T47D (cell line): ENCODE measurements around the gene PNPO.

Experiments
- DNase-seq, 2 experiments: peaks; one replicate each; pipeline versions ENCODE4 v3.0.0 to v3.0.0-alpha.2; 2011 to 2012; ENCODE audit warnings: low read depth in 1 of 2, low spot score in 1 of 2
- JUND ChIP-seq: IDR thresholded peaks from 2 replicates; pipeline ENCODE4 v1.6.1; 2012; ENCODE audit warnings: low read depth
- in situ Hi-C: cut with HindIII; loops from 2 replicates; pipeline ENCODE4 v1.10.0; 2016; ENCODE audit warnings: low sequenced_read_pairs, low pct_unique_long_range_greater_than_20kb

Gene PNPO

DNA sequence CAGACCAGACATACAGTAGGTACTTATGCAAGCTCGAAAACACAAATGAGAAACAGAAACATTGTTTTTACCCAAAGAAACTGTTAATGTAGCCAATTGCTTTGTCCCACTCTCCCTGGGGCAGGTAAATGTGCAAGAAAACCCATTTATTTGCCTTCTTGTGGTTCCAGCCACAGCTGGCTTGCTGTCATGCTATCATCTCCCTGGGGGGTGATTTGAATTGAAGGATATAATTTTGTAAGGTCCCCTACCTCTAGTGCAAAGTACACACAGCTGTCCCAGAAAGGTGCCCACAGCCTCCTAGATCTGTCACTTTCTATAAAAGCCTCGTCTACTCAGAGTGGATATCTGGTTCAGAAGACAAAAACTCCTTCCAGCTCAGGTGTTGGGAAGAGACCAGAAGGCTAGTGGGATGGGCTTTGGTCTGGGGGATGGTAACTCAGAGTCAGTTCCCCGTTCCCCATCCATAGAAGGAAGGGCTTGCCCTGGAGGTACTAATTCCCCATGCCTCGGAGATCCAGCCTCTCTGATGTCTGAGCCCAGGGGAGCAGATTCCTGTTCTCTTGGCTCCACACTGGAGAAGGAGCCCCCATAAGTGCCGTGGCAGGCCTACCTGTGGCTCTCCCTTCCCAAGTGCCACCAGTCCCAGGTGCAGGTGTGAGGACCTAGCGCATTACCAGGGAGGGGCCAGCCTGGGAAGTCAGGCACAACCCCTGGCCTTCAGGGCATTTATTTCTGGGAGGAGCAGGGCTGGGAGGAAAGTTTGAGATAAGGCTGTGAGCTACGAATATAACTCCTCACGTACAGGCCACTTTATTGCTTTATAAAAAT lies 18.7 kb downstream of the PNPO start:
- in situ Hi-C loops, result no loop called here
- no peak for DNase-seq

DNA sequence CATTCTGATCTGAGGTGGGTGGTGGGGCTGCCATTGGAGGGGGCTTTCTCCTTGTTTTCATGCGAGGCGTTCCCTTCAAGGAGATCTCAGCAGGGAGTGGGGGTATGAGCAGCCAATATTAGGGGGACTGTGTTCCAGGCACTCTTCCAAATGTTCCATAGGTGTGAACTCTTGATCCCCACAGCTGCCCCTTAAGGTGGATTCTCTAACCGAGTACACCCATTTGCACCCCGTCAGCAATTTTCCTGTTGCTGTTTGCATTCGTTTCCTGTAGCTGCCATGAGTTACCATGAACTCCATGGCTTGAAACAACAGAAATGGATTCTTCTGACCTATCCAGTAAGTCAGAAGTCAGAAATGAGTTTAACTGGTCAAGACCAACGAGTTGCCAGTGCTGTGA lies 20.0 kb downstream of the PNPO start:
- DNase-seq, result no peak
- in situ Hi-C loops, result no loop called here
- no peak for TF ChIP-seq JUND

More for the DNA sequence above, 18.7 kb downstream of the PNPO start:
- no peak for TF ChIP-seq JUND

DNA sequence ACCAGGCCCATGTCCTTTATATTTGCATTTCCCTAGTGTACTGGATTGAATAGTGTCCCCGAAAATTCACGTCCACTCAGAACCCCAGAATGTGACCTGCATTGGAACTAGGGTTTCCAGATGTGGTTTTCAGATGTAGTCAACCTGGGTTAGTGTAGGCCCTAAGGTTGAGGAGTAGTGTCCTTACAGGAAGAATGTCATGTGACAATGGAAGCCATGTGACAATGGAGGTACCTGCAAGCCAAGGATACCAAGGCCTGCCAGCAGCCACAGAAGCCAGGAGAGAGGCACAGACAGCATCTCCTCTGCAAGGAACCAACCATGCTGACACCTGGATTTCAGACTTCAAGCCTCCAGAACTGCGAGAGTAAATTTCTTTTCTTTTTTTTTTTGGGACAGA lies 21.5 kb downstream of the PNPO start:
- no peak for TF ChIP-seq JUND
- no peak for DNase-seq
- in situ Hi-C loops, result no loop called here

DNA sequence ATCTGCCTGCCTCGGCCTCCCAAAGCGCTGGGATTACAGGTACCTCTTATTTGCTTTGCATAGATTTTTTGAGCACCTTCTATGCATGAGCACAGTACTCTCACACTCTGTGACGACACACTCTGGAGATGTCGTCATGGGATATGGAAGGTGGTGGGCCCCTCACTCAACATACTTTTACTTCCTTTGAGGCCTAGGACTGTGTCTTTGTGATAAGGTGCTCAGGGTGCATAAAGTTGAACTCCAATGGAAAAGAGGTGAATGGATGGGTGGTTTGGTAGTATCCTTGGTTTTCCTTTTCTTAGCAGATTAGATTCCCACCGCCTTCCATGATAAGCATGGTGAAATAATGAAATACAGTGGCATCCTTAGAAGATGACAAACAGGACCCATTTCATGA lies 23.5 kb downstream of the PNPO start:
- in situ Hi-C loops, result no loop called here
- no peak for DNase-seq
- no peak for TF ChIP-seq JUND

DNA sequence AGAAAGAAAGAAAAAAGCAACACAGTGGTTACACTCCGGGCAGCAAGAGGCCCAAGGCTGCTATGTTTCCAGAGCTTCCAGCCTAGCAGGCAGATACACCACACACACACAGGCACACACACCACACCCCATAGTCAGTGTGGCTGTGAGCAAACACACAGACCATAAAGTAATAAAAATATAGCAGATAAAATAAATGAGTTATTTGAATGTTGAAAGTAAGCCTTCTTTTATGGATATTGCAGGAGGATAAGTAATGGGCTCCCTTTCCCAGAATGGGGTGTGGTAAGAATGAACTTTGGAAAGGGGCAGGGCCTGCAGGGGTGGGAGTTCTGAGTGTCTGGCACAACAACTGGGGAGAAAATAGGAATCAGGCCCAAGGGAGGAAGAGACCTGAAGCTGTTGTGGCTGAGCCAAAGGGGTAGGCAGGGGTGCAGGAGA lies 24.7 kb downstream of the PNPO start:
- TF ChIP-seq JUND, result no peak
- no peak for DNase-seq
- in situ Hi-C loops, result no loop called here

DNA sequence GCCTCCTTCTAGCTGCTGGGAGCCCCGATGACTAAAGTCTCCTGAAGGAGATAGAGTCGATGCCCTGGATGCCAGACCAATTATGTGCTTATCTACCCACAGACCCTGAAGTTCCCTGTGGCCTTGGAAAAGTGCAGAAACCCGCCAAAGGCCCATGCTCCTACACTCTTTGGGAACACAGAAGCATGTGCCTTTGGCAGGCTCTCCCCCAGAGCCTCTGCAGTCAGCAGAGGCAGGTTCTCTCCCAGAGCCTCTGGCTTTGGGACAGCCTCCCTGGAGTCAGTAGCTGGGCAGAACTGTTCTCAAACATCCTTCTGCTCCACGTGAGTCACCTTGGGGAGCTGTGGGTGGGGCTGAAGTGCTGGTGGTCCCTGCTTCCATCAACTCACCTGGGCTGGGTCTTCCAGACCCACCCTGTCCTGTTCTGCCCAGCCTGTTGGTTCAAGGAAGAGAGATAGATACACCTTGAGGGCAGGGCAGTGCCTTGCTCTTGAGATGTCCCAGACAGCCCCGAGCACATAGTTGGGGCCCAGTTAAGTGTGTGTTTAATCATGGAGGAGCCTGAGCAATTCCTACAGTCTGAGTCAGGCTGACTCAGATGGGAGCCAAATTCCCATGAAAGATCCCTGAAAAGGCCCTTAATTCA lies 26.4 kb downstream of the PNPO start:
- in situ Hi-C loops, result no loop called here
- no peak for TF ChIP-seq JUND
- no peak for DNase-seq

DNA sequence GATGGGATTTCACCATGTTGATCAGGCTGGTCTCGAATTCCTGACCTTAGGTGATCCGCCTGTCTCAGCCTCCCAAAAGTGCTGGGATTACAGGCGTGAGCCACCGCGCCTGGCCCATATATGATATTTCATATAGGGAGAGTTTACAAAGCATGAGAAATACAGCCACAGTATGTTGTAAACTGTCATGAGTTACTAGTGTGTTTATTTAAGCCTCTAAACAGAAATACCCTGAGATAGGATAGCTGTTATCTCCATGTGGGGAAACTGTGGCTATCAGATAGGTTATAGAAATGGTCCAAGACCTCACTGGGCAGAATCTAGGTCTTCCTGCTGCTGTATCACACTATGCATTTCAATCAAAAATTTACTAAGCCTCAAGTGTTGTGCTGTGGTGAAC lies 27.5 kb downstream of the PNPO start:
- in situ Hi-C loops, result no loop called here
- no peak for TF ChIP-seq JUND
- no peak for DNase-seq

DNA sequence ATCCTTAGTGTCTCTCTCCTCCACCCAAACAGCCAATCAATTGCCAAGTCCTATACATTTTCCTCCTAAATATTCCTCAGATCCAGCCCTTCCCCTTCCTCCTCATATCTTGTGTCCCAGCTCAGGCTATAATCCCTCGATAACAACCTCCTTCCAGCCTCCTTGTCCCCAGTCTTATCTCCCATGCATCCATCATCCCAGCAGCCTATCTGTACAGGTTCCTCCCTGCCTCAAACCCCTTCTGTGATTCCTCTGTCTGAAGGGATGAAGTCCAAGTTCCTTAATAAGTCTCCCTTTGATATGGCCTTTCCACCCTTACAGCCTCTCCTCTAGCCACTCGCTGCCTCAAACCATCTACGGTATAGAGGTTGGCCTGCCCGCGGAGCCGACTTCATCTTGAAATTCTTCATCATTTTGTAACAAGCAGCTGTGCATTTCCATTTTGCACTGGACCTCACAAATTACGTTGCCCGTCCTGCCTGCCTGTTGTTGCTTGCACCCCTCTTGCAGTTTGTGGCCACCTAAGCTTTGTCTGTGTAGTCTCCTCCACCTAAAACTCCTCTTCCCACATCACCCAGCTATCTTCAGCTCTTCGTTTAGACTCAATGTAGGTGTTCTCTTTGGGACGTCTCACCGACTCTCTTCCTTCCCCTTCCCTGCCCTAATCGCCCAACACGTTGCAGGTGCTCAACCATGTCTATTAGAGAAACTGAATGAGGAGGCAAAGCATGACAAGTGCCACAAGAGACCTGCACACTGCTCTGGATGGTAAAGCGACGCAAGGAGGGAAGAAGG lies 28.8 kb downstream of the PNPO start:
- in situ Hi-C loops, result no loop called here
- TF ChIP-seq JUND, result no peak
- DNase-seq, result no peak

DNA sequence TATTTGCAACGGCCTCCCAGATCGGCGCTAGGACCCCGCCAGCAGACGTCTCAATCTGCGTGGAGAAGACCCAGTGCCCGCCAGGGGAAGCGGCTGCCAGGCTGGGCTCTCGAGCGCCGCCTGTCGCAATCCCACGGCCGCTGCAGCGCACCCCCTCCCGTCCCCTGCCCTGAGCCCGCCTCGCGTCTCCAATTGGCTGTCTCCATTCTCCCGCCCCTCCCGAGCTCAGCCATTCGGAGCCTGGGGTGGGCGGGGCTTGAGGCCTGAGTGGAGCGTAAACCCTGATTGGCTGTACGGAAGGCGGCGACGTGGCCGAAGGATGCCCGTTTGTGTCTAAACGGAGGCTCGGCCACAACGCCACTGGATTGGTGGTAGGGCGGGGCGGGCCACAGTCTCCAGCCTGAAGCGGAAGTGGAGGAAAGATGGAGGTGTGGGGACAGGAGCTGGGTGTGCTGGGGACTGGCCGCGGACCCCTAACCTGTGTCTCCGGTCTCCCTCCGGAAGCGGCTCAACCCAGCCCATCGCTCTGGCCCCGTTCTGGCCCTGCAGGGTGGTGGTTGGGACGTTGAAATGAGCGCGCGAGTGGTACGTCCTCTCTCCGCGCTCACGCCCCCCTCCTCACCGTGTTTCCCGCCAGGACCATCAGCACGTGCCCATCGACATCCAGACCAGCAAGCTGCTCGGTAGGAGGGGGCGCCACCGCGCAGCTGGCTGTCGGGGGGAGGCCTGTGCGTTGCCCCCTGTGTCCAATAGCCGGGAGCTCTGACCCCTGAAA lies 29.5 kb downstream of the PNPO start, which contains the start of gene CDK5RAP3:
TSS of gene CDK5RAP3 (plus strand) at position 389 of the 775 bp plus-strand sequence. CDS start at position 423, 34 bp downstream.
- peak; percentile 95 to 100 for DNase-seq
- in situ Hi-C loops, result no loop called here
- TF ChIP-seq JUND, result no peak

DNA sequence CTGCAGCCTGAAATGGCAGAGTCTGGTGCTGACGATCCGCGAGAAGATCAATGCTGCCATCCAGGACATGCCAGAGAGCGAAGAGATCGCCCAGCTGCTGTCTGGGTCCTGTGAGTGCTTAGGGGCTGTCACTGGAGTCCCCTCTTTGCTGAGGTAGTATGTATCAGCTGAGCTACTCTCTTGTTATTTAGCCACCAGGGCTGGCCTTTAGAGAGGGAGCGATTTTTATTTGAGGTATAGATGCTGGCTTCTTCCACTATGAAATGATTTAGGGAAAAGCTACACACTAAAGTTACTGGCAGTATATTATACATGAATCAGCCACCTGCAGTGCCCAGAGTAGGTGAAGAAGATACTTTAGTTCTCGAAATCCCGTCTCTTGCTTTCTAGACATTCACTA lies 32.2 kb downstream of the PNPO start:
- TF ChIP-seq JUND, result no peak
- in situ Hi-C loops, result no loop called here

DNA sequence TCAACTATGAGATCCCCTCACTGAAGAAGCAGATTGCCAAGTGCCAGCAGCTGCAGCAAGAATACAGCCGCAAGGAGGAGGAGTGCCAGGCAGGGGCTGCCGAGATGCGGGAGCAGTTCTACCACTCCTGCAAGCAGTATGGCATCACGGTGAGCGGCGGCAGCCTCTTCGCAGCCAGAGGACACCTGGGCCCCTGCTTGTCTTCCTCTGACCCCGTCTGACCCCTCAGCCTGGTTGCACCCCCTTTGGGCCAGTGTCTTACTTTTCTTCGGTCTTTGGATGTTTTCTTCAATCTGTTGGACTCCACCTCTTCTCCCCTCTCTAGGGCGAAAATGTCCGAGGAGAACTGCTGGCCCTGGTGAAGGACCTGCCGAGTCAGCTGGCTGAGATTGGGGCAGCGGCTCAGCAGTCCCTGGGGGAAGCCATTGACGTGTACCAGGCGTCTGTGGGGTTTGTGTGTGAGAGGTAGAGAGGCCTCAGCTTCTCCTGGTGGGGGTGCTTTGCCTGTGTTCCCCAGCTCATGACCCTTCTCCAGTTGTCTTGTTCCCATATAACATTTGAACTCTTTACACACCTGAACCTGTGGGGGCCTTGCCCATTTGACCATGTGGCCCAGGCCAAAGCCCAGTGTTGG lies 33.9 kb downstream of the PNPO start:
- in situ Hi-C loops, result no loop called here
- no peak for DNase-seq
- no peak for TF ChIP-seq JUND

More for the DNA sequence above, 32.2 kb downstream of the PNPO start:
- no peak for DNase-seq

DNA sequence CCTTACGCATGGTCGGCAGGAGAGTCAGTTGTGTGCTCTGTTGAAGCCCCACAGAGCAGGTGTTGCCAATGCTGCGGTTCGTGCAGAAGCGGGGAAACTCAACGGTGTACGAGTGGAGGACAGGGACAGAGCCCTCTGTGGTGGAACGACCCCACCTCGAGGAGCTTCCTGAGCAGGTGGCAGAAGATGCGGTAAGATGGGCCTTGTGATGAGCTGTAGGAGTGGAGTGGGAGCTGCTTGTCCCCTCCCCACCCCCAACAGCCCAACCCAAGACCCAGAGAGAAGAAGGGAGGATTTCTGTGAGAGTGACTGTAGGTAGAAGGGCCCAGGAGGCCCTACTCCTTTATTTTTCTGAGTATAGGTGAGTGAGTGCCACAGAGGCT lies 34.4 kb downstream of the PNPO start:
- in situ Hi-C loops, result no loop called here
- TF ChIP-seq JUND, result no peak
- no peak for DNase-seq
